Right hindlimb (tissue), 1 donor: ENCODE data around the gene KLHL18.
"Not testable (repeated sequence)": the region's sequence is repeated elsewhere in the genome, so short reads cannot be mapped to it uniquely, and the experiment has no call there.

ENCODE experiments used
- DNase-seq: peaks from one replicate; pipeline ENCODE4 v3.0.0-alpha.2; 2018

The KLHL18 gene

DNA sequence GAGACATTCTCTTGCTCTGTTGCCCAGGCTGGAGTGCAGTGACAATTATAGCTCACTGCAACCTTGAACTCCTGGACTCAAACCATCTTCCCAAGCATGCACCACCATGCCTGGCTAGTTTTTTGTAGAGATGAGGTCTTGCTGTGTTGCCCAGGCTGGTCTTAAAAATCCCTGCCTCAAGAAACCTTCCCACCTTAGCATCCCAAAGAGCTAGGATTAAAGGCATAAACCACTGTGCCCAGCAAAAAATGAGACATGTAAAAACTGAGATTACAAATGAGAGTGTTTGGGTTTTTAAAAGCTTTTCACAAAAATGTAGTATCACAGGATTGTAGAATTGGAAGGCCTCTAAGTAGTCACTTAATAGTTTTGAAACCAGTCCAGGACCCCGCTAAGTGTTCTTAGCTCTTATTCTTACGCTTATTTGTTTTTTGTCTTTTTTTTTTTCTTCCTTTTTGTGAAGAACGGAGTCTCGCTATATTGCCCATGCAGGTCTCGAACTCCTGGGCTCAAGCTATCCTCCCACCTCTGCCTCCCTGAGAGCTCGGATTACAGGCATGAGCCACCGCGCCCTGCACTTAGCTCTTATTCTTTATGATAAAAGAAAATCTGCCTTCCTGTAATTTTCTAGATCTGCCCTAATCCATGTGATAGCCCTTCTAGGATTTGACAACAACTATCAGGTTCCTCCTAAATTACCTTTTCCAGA, 31.5 kb downstream of the KLHL18 start:
- DNase-seq = no peak

DNA sequence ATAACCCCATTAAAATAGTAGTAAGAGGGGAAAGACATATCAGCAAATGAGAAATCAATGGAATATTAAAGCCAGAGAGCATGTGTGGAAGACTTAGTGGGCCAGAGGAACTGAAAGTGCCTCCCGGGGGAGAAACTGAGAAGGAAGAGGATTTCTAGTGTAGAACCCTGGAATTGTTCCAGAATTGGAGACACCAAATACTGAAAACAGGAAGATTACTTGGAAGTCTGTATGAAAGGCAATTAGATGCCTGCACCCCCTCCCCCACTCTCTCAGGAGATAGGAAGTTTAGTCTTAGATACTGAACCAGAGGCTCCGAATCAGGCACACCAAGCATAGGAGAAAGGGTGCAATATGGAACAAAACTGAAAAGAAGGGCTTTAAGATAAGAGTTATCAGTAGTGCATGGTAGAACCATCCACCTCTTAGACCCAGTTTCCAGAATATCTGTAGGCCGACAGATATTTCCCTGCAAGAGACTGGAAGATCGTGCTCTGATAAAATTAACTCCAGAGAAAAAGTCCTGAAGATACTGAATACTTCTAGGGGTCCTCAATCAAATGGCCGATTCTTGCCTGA, 32.4 kb downstream of the KLHL18 start:
- DNase-seq = no peak

DNA sequence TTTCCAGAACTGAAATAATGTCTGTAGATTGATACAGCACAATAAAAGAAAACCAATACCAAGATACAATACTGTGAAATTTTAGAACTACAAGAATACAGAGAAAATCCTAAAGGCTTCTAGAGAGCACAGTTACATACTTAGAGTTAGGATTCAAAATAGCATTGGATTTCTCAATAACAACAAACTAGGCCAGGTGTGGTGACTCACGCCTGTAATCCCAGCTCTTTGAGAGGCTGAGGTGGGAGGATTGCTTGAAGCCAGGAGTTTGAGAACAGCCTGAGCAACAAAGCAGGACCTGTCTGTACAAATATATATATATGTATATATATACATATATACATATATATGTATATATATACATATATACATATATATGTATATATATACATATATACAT, 33.4 kb downstream of the KLHL18 start:
- DNase-seq = not testable (repeated sequence)

DNA sequence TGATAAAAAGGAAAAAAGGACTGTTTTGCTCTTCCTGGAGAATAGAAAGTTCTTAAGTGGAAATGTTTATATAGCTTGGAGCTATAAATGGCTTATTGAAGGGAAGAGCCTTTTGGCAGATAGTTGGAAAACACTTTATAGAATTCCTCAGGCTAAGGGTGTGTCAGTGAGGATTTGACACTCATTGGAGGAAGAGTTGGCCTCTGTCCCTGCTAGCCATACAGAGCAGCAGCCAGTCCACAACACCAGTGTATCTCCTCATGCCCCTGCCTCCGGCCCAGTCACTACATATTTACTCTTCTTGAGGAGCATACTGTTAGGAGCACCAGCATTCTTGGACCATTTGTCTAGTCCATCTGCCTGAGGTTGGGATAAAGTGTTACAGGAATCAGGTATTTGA, 36.2 kb downstream of the KLHL18 start:
- DNase-seq = no peak

DNA sequence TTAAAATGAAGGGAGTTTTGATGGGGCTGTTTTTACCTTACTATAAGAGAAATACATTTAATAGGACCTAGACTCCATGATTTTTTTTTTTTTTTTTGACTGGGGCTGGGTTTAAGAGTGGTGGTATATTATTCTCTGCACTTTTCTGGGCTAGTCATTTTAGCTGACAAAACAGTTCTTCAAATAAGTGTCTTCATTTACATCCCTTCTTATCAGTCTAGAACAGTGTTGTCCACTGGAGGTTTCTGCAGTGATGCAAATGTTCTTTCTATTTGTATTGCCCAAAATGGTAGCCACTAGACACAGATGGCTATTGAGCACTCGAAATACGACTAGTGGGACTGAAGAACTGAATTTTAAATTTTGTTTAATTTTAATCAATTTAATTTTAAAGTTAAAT, 37.2 kb downstream of the KLHL18 start:
- DNase-seq = no peak

DNA sequence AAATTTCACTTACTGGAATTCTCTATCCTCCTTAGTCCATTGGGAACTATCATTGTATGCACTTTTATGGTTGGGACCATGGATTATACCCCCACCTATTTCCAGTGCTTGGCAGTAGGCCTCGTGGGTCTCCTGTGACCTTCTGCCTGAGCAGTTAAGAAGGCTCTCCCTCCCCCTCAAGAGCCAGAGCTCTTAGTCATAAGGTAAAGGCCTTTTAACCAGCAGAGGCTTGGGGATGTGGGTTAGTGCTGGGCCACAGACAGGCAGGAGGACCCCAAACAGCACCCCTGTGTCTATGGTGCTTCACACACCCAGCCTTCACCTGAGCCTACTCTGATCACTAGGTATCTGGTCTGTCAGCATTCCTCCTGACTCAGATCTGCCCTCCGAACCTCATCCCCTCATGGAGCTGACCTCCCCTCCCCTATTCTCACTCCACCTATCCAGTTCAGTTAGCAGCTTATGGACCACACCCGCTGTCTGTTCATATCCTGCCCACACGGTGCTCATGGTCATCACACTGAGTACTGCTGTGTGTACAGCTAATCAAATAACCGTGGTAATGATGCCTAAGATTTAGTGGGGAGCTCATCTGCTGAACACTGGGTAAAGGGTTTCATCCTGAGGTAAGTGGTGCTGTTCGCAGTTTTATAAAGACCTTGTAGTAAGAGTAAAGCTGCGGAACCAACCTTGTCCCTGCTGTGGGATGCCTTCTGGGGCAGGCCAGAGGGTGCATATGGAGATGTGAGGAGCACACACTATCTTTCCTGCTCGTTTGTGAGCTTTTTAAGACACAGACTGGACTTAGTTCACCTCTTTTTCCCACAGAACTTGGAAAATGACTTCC, 40.9 kb downstream of the KLHL18 start:
- DNase-seq = no peak

DNA sequence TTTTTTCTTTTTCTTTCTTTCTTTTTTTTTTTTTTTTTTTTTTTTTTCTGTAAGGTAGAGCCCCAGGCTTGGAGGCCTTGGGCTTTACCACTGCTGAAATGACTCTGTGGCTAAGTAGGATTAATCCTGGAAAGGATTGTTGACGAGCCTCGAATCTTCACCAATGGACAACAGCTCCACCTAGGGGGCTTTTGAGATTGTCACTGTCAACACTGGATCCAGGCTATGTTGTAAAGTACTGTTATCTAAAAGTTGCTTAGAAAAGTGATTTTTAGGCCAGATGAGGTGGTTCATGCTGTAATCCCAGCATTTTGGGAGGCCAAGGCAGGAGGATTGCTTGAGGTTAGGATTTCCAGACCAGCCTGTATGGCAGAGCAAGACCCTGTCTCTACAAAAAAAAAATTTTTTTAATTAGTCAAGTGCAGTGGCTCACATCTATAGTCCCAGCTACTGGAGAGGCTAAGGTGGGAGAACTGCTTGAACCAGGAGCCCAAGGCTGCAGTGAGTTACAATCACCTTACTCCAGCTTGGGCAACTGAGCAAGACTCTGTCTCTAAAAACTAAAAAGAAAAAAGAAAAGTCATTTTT, 41.6 kb downstream of the KLHL18 start:
- peak; percentile 79 for DNase-seq

DNA sequence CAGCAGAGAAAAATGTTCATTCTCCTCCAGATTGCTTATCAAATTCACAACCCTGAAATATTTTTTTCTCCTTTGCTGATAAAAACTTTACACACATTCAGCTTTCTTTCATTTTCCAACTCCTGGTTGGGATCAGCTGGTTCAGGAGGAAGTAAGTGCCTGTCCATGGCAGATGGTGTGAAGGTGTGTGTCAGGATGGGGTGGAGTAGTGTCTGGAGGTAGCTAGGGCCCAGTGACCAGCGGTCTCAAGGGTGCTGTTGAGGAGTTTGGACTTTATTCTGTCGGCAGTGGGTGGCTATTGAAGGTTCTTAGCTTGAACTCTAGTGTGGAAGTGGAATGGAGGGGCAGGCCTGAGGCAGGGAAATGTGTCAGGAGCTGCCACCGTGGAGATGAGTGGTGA, 51.2 kb downstream of the KLHL18 start:
- no peak for DNase-seq

DNA sequence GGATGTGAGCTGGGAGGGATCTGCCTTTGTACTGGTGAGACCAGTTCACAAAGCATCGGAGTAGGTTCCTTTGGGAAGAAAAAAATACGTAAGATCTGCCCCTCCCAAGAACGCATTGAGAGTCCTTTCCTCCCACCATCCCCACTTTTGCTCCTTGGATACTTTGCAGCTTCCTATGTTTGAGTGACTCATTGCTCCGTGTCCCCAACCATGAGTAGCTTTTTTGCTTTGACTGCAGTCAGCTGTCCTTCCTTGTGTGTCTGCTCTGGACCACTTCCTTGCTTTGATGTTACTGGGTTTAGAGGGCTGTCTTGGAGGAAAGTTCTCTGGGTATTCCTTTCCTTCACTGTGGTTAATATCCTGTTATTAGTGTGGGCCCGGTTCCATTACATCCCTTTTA, 54.9 kb downstream of the KLHL18 start:
- DNase-seq = no peak

DNA sequence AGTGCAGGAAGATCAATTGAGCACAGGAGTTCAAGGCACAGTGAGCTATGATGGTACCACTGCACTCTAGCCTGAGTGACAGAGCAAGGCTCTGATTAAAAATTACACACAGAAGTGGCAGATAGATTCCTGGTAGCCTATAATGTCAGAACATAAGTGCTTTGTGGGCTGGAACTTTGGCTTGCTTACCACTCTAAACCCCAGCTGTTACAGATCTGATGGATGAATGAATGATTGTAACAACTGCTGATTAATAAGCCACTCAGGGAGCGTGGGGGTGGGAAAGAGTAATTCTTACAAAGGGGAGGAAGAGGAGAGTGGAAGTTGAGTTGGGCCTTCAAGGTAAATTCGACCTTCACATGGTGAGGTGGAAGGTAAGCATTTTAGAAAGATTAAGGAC, 57.2 kb downstream of the KLHL18 start:
- no peak for DNase-seq

DNA sequence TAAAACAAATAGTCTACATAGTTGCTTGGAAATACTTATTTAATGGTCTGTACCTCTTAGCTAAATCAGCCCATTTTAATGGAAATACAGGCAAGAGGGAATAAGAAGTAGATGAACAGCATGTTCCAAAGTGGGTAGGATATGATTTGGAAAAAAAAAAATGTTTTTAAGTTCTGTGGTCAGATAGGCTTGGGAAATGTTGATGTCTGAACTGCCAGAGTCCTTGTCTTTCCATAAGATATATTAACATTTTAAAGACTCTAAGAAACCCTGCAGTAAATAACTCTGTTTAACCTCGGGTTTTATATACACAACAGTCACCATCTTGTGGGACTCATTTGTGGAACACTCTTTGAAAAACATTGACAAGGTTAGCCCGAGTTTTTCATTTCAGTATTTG, 58.1 kb downstream of the KLHL18 start:
- DNase-seq = no peak

DNA sequence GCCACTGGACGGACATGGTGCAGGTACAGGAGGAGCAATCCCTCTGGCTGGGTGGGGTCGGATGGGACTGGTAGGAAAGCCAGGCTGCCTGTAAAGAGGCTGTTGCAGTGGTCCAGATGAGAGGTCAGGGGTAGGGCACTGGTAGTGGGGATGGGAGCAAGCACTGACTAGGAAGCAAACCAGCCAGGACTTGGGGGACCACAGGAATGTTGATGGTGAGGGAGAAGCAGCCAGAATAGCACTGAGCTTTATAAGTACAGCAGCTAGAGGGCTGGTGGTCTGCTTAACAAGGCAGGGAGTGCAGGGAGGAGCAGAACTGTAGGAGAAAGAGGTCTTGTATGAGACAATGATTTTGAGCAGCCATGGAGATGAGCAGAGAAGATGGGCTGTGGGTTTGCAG, 59.4 kb downstream of the KLHL18 start:
- DNase-seq = peak; percentile 30

DNA sequence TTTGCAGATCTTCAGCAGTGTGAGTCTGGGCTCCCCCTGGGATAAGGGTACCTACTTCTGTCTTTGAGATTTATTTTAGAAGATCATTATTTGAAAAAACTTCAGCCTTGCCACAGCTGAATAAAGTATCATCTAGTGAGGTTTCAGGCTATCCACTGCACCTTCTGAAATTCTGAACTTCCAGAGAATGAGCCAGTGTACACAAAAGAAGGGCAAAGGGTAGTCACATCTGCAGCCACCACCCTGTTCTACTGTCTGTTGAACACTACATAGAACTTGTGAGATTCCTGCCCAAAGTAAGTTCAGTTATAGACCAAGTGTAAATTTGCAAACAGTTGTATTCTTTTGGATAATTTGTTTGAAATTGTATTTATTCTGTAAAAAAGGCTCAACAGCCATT, 60.1 kb downstream of the KLHL18 start:
- DNase-seq = no peak

DNA sequence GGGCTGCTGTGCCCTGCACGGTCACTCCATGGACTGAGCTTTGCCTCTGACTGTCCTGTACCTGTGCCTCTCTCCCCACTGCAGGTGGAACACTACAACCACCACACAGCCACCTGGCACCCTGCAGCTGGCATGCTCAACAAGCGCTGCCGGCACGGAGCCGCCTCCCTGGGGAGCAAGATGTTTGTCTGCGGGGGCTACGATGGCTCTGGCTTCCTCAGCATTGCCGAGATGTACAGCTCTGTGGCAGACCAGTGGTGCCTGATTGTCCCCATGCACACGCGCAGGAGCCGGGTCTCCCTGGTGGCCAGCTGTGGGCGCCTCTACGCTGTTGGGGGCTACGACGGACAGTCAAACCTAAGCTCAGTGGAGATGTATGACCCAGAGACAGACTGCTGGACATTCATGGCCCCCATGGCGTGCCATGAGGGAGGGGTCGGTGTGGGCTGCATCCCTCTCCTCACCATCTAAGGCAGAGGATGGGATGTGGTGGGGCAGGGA, 60.8 kb downstream of the KLHL18 start:
- DNase-seq = no peak

DNA sequence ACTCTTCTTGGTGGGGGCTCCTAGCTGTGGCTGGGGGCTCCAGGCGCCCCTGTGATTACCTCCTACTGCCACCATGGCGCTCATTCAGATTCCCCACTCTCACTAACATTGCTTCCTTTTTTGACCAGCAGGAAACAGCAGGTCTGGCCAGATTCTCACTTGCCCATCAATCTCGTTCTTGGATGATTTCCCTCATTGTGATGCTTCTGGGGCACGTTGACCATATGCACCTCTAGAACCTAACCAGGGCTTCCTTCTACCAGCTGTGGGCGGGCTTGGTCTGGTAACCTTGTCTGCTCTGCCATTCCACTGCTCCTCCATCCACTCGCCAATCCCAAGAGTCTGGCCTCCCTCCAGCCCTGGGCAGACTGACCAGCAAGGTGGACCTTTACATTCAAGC, 62.2 kb downstream of the KLHL18 start:
- no peak for DNase-seq

DNA sequence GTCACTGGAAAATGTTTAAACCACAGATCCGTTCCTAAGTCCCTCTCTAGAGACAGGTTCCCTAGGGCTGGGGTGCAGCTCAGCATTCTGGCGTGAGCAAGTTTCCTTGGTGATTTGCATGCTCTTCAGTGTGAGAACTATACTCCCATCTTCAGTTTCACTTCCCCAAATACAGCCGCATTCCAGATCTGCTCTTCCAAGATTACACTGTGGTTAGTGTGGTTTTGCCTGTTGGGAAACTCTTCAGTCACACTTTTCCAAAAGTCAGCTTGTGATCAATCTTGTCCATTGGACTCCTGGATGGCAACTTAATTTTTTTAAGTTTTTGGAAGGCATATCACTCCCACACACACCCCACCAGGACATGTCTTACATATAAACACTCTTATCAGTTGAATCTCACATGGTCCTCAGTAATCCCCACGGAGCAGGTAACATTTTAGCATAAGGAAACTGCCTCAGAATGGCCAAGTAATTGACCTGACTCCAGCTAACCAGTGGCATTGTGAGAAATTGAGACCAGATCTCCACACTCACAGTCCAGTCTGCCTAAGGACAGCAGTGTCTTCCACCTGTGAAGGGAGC, 64.6 kb downstream of the KLHL18 start:
- no peak for DNase-seq

DNA sequence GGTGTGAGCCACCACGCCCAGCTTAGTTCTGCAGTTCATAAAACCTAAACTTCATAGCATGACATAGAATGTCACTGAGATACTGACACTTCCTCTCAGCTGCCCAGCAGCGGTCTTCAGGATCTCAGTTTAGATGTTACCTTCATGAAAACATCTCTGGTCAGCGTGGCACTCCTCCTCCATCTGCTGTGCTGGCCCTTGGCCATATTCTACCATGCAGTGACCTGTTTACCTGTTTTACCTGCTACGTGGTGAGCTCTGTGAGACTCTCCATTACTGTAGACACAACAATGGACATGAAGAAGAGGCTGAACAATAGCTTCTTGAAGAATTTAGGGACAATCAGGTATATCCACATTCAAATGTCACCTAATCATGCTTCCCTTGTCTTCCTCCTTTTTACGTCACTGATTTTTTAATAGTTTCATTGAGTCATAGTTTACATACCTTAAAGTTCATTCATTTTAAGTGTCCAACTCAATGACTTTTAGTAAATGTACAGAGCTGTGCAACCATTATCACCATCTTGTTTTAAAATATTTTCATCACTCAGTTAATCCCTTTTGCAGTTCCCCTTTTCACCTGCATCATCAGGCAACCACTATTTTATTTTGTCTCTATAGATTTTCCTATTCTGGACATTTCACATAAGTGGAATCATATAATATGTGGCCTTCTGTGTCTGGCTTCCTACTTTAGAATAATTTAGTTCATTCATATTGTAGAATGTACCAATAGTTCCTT, 65.8 kb downstream of the KLHL18 start:
- DNase-seq = no peak

DNA sequence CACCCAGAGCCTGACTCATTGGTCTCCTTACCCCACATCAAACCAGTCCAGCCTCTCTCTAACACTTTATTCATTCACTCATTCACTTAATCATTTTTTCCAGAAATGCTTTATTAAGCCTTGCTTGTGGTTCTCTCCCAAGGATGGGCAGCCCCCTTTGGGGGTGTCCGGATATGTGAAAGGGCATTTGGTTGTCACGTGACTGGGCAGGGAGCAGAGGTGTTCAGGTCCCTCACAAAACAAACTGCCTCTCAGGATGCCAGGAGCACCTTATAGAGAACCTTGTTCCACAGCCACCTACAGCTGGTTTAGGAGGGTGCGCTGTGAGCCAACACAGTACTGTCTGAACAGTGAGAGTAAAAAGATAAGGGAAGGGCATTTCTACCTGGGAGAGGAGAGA, 72.3 kb downstream of the KLHL18 start:
- no peak for DNase-seq

DNA sequence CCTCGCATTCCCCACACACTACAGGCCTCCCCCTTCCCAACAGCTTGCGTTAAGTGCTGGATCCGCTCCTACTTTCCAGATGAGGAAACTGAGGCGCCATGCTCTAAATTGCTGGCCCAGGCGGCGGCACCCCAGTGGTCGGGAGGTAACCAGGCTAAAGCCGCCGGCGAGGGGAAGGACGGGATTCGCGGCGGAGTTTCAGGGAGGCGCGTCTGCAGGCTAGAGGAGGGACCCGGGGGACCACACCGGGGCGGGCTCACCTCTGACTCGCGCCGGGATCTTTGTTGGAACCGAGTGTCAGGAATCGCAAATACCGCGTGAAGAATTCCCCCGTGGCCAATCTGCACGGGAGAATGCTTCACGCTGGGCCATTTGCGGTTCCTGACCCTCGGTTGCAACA, 73.5 kb downstream of the KLHL18 start:
- DNase-seq = no peak

DNA sequence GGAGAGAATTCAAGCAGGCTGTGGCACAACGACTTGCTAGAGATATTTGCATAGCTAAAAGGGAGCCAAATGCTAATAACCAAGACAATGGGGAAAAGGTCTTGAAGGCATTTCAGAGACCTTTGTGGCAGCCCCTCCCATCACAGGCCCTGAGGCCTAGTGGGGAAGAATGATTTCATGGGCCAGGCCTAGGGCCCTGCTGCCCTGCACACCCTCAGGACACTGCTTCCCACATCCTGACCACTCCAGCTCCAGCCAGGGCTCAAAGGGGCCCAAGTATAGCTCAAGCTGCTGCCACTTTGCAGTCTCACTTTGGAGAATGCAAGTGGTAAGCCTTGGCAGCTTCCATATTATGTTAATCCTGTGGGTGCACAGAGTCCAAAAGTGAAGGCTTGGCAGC, 76.6 kb downstream of the KLHL18 start:
- DNase-seq = no peak

DNA sequence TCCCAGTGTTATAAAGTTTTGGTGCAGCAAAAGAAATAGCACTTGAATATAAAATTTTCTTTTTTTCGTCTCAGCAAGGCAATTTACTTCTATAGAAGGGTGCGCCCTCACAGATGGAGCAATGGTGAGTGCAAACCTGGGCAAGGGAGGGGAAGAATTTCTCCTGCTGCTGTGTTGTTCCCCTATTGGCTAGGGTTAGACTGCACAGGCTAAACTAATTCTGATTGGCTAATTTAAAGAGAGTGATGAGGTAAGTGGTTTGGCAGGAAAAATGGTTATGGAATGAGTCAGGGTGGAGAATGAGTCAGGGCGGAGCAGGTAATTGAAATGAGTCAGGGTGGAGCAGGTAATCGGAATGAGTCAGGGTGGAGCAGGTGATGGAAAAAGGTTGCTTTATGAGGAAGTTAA, 77.4 kb downstream of the KLHL18 start:
- DNase-seq = not testable (repeated sequence)

DNA sequence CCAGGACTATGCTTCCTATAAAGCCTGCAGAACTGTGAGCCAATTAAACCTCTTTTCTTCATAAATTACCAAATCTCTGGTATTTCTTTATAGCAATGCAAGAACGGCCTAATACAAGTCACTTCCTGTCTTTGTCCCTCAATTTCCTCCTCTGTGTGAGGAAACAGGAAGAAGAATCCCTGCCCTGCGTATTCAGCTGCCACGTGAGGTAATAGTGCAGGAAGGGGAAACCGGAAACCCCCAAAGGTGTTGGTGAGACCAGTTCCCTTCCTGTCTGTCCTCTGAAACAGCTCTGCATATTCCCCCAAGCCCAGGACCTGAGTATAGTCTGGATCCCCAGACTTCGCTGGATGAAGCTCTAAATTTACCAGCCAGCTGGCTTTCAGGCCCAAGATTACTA, 80.0 kb downstream of the KLHL18 start:
- DNase-seq = no peak
